SKM-1 (cell line): ENCODE measurements around the gene S1PR4.
"Not testable (repeated sequence)": the region's sequence is repeated elsewhere in the genome, so short reads cannot be mapped to it uniquely, and the experiment has no call there.

ENCODE experiments used
- DNase-seq: peaks from one replicate; lab custom pipeline; 2025; ENCODE audit not compliant: unreplicated experiment; lab: John Stamatoyannopoulos, UW

S1PR4 gene

DNA sequence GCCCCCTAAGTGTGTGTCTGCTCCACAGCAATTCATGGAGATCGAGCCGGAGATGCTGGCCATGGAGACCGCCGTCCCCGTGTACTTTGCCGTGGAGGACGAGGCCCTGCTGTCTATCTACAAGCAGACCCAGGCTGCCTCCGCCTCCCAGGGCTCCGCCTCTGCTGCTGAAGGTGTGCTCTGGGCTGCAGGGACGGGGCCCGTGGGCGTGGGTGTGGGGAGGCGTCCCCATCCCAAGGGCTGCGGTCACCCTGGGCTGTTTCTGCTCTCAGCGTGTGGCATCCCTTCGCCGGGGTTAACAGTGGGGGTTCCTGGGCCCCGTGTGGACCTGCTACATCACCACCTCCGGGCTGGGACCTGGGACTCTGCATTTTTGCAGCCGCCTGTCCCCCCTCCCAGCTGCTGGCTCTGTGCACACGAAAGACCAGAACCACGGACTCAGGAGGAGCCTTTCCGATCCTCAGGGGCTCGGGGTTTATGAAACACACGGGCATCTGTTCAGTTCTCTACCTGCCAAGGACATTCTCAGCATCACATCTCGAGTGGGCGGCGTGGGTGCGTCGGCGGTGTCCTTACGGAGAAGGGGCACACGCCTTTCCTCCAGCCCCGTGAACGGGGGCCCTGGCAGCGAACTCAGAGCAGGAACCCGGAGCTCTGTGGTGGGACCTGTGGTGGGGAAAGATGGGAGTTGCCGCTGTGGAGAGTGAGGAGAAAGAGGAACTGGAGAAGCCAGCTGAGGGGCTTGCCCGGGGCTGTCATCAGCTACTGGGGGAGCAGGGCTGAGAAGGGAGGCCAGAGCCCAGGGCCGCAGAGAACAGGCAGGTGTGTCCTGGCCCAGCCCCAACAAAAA is 14.9 kb downstream of the S1PR4 start:
- DNase-seq = no peak

DNA sequence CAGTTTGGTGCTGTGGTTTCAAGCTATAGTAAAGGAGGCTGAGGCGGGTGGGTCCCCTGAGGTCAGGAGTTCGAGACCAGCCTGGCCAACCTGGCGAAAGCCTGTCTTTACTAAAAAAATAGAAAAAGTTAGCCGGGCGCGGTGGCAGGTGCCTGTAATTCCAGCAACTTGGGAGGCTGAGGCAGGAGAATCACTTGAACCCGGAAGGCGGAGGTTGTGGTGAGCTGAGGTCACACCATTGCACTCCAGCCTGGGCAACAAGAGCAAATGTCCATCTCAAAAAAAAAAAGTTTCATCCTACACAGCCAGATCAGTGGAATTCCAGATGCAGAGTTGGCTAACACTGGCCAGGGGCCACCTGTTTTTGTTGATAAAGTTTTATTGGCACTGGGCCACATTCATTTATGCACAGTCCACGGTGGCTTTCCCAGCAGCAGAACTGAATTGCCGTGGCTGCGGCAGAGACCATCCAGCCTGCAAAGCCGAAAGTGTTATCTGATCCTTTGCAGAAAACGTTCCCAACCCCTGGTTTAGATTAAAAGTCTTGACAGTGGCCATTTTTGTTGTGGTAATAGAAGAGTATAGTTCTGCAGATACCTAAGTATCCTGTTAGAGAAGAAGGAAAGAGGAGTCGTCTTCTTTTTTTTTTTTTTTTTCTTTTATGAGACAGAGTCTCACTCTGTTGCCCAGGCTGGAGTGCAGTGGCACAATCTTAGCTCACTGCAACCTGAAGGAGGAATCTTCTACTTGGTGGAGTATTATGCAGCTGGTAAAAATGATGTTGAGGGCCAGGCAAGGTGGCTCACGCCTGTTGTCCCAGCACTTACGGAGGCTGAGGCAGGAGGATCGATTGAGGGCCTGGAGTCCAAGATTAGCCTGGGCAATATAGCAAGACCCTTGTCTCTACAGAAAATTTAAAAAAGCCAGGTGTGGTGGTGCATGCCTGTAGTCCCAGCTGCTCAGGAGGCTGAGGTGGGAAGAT is 15.8 kb downstream of the S1PR4 start:
- no peak for DNase-seq

DNA sequence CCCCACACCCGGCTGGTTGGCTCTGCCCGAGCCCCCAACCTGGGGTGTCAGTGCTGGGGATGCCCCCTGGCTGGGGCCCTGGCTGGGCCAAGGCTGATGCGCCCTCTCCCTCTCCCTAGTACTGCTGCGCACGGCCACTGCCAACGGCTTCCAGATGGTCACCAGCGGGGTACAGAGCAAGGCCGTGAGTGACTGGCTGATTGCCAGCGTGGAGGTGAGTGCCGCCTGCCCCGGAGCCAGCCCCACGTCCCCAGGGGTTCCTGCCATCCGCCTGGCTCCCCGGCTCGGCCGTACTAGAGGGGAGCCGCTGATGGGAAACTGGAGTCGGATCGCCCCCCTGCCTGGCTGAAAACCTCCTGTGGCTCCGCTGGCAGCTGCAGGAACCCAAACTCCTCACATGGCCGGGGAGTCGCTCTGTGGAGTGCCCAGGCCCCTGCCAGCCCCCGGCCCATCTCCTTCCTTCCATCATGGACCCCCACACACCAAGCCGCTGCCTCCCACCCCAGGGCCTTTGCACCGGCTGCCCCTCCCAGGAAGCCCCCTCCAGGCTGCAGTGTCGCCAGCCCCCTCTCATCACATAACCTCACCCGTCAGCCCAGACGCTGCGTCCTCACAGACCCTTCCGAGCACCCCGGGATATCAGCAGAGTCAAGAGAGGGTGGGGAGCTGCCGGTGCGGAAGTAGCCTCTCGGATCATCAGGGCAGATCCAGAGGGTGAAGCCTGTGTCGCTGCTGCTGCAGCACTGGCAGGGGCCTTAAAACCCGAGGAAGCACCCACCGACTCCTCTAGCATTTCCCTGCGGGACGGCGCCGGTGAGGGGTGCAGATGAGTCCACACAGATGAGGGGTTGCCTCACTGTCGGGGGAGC is 17.7 kb downstream of the S1PR4 start:
- DNase-seq = no peak

DNA sequence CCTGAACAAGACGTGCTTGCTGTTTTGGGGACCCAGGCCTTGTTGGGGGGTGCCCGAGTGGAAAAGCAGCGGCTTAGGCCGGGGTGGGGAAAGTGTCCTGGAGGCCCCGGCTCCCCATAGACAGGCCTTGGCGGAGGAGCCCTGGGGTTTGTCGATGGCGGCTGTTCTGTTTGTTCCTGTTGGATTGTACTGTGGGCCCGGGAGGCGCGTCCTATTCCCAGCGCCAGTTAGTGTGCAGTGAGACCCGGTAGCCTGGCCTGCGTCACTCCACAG is 18.3 kb downstream of the S1PR4 start:
- no peak for DNase-seq

DNA sequence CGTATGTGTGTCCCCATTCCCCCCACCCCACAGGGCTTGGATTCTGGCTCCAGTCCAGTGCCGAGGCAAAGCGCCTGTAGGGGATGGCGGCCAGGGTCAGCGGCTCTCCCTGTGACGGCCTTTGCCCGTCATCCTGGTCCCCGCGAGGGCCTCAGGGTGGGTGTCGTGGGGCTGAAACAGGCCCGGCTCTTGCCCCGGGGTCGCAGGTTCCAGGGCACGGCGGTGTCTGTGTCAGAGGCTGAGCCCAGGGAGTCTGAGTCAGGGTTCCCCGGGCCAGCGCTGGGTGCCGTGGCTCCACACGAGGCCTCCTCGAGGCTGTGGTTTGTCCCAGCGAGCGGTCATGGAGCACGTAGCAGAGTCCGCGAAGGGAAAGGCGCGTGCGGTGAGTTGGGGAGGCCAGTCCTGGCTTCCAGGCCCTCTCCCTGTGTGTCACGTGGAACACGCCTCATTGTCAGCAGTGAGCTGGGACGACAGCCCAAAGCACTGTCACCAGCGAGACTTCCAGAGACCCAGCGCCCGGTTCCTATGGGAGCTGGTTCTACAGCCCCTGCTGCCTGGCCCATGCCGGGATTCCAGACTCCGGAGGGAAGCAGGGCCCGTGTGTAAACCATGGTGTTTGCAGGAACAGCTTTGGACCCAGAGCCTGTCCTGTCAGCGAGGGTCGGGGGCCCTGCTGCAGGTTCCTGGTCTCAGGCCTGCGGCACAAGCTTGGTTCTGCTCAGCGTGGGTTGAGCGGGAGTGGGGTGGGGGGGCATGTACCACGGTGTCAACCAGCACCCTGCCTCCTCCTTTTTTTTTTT is 20.5 kb downstream of the S1PR4 start:
- no peak for DNase-seq

DNA sequence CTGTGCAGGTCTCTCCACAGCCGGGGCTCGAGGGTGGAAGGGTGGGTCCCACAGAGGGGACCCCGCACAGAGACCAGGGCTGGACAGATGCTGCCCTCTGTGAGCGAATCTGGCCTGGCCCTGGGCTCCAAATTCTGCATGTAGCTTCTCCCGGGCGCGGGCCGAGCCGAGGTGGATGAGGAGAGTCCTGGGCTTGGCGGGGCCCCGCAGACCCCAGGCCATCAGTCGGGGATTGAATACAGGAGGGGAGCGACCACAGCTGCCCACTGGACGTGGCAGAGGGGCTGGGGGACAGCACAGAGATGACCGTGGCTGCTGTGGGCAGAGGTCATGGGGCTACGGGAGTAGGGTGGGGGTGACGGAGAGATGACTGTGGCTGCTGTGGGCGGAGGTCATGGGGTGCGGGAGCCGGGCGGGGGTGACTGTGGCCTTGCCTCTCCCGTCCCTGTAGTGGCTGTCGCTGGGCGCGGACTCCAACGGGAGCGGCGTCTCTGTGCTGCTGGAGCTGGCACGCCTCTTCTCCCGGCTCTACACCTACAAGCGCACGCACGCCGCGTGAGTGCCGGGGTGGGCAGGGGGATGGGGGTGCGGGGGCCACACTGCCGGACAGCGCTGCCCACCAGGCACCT is 22.6 kb downstream of the S1PR4 start:
- no peak for DNase-seq

DNA sequence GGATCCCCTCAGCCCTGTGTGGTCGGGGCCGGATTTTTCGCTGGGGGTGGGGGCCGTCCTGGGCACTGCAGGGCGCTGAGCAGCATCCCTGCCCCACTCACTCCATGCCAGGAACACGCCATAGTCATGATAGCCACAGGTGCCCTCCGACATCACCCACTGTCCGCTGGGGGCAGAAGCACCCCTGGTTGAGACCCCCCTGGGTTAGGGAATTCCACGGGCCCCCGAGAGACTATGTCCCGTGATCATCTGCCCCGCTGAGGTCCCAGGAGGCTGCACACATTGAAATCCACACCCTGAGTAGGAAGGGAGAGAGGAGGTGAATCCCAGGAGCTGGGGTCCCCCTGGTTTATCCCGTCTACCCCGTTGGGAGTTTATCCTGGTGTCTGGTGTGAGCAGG is 23.3 kb downstream of the S1PR4 start:
- no peak for DNase-seq

DNA sequence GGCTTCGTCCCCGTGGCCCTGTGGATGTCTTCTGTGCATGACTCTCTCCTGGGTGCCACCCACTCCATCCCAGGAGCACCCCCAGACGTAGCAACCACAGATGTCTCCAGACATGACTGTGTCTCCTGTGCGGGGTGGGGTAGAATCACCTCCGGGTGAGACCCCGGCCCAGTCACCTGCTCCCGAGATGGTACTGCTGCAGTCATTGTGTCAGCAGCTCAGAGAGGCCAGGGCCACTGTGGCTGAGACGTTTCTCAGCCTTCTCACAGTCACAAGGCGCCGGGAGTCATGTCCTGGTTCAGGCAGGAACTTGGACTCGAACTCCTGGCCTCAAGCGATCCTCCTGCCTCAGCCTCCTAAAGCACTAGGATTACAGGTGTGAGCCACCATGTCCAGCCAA is 23.8 kb downstream of the S1PR4 start:
- DNase-seq = no peak

DNA sequence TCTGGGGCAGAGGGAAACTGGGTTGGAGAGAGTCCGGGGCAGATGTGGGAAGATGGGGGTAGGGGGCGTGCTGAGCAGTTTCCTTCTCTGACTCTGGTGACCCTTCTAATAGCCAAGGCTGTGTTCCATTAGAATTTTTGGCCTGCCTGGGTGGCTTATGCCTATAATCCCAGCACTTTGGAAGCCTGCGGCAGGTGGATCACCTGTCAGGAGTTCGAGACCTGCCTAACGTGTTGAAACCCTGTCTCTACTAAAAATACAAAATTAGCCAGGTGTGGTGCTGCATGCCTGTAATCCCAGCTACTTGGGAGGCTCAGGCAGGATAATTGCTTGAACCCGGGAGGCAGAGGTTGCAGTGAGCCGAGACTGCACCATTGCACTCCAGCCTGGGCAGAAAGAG is 24.3 kb downstream of the S1PR4 start:
- DNase-seq = not testable (repeated sequence)

DNA sequence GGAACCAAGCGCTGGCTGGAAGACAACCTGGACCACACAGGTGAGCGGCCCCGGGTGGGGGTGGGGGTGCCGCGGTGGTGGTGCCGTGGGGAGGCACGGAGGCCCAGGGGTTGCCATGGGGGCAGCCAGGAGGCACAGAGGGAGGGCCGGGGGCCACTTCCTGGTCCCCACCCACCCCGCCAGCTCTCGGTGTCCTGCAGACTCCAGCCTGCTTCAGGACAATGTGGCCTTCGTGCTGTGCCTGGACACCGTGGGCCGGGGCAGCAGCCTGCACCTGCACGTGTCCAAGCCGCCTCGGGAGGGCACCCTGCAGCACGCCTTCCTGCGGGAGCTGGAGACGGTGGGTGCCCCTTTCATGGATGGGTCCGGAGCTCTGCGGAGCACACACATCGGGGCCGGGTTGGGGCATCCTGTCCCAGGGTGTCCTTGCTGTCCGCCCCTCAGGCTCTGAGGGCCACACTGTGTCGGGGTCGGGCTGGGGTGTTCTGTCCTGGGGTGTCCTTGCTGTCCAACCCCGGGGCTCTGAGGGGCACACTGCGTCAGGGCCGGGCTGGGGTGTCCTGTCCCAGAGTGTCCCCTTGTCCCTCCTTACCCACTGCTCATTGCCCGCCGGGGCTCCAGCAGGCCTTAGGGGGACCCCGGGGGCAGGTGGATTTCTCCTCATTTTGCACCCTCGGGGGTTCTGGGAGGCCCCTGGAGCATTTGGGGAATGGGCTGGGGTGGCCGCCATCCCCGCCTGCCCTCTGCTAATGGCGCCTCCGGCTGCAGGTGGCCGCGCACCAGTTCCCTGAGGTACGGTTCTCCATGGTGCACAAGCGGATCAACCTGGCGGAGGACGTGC is 25.5 kb downstream of the S1PR4 start:
- DNase-seq = no peak

DNA sequence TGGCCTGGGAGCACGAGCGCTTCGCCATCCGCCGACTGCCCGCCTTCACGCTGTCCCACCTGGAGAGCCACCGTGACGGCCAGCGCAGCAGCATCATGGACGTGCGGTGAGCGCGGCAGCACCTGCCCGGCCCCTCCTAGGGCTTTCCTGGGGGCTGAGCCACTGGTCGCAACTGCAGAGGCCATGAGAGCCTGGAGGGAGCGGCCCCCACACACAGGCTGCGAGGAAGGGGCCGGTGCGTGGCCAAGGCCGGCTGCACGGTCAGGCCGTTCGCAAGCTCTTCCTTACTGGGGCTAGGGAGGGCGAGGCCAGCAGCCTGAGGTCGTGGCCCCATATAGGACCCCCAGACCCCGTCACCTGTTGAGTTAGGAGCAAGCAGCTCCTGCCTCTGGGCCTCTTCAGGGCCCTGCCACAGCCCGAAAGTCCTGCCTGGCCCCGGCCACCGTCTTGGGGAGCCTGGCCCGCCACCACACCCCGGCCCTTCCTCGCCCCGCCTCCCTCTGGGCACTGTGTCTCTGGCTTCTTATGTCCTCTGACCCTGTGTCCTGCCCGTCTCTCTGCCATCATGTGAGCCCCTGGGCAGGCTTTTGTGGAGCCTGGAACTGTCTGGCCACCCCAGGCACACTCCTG is 26.2 kb downstream of the S1PR4 start:
- no peak for DNase-seq

DNA sequence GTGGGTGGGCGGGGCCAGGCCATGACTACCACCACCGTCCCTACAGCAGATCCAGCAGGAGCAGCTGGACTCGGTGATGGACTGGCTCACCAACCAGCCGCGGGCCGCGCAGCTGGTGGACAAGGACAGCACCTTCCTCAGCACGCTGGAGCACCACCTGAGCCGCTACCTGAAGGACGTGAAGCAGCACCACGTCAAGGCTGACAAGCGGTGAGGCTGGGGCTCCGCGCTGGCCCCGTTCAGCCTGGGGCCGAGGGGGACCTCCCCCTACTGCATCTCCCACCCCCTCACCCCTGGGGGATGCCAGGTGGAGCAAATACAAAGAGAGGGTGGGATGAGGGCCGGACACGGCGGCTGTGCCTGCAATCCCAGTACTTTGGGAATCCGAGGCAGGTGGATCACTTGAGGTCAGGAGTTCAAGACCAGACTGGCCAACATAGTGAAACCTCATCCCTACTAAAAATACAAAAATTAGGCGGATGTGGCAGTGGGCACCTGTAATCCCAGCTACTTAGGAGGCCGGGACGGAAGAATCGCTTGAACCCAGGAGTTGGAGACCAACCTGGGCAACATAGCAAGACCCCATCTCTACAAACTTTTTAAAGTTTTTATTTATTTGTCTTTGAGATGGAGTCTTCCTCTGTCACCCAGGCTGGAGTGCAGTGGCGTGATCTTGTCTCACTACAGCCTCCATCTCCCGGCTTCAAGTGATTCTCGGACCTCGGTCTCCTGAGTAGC is 27.8 kb downstream of the S1PR4 start:
- no peak for DNase-seq

DNA sequence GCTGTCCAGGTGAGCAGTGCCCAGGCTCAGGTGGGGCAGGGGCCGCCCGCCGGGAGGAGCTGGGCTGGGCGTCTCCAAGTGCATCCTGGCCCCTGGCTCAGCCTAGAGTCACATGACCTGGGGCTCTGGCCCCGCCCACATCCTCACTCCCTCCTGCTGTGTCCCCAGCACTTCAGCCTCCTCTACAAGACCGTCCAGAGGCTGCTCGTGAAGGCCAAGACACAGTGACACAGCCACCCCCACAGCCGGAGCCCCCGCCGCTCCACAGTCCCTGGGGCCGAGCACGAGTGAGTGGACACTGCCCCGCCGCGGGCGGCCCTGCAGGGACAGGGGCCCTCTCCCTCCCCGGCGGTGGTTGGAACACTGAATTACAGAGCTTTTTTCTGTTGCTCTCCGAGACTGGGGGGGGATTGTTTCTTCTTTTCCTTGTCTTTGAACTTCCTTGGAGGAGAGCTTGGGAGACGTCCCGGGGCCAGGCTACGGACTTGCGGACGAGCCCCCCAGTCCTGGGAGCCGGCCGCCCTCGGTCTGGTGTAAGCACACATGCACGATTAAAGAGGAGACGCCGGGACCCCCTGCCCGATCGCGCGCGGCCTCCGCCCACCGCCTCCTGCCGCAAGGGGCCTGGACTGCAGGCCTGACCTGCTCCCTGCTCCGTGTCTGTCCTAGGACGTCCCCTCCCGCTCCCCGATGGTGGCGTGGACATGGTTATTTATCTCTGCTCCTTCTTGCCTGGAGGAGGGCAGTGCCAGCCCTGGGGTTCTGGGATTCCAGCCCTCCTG is 29.1 kb downstream of the S1PR4 start:
- no peak for DNase-seq

DNA sequence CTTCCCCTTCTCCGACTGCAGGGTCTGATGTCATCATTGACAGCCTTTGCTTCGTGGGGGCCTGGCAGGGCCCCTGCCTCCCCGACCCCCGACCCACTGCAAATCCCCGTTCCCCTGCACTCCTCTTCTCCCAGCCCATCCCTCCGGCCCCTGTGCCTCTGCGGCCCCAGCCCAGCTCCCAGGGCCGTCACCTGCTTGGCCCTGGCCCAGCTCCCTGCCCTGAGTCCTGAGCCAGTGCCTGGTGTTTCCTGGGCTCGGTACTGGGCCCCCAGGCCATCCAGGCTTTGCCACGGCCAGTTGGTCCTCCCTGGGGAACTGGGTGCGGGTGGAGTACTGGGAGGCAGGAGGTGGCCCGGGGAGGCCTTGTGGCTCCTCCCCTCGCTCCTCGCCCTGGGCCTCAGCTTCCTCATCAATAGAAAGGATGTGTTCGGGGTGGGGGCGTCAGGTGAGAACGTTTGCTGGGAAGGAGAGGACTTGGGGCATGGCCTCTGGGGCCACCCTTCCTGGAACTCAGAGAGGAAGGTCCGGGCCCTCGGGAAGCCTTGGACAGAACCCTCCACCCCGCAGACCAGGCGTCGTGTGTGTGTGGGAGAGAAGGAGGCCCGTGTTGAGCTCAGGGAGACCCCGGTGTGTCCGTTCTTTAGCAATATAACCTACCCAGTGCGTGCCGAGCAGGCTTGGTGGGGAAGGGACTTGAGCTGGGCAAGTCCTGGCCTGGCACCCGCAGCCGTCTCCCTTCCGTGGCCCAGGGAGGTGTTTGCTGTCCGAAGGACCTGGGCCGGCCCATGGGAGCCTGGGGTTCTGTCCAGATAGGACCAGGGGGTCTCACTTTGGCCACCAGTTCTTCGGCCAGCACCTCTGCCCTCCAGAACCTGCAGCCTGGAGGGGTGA is 30.0 kb downstream of the S1PR4 start:
- DNase-seq = no peak

DNA sequence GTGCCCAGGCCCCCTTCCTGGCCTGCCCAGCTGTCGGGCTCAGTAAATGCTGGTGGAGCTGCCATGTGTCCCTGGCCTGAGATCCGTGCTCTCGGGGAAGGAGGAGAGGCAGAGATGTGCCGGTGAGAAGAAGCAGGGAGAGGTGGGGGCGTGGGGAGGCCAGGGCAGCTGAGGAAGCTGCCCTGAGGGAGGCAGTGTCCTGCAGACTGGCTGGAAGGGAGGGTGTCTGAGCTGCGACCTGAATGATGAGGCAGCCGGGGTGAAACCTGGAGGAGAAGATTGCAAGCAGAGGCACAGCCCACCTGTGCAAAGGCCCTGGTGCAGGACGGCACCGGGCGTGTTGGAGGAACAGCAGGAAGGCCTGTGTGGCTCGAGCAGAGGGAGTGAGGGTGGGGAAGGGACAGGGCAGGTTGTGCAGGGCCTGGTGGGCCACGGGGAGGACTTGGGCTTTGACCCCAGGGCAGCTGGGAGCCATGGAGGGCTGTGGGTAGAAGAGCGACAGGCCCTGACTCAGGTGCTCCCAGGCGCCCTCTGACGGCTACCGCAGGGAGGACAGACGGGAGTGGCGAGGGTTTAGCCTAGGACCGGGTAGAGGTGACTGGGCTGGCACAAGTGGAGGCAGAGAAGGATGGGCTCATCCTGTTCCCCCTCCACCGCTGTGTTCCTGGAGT is 31.9 kb downstream of the S1PR4 start:
- DNase-seq = peak; percentile 25

DNA sequence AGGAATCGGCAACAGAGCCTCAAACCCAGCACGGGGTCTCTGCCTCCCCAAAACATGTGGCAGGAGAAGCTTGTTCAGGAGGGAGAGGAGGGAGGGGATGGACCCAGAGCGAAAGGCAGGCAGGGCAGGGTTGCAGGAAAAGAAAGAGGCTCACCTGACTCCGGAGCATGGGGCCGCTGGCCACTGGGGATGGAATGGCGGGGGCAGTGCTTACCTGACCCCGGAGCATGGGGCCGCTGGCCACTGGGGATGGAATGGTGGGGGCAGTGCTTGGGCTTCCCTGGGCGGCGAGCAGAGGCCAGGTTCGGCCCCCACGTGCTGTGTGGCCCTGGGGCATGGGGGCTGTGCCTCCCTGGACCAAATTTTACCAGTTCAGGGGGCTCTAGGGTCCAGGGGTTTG is 32.6 kb downstream of the S1PR4 start:
- no peak for DNase-seq
